Loucy (cell line): ENCODE data around the gene BCAS3.

ENCODE experiments used
- H2AFZ ChIP-seq: fragments of 200-600 bp; sonication (generic); 2 replicates; pipeline ENCODE4 v1.6.0; 2016; ENCODE audit warnings: antibody characterized with exemption, mild to moderate bottlenecking, low read length, moderate library complexity
- H3F3A ChIP-seq: fragments of 200-600 bp; 2 replicates; pipeline ENCODE4 v1.6.0; 2016; ENCODE audit warnings: antibody characterized with exemption, low read depth, mild to moderate bottlenecking
- H3K27me3 ChIP-seq: fragments of 200-600 bp; sonication (generic); 2 replicates; pipeline ENCODE4 v1.6.1; 2014; ENCODE audit warnings: low read length, mild to moderate bottlenecking; ENCODE audit not compliant: insufficient read depth, poor library complexity, severe bottlenecking
- H3K36me3 ChIP-seq: fragments of 200-600 bp; sonication (generic); 2 replicates; pipeline ENCODE4 v1.6.1; 2016; ENCODE audit warnings: low read length; ENCODE audit not compliant: insufficient read depth
- H3K4me1 ChIP-seq: fragments of 200-600 bp; sonication (generic); 2 replicates; pipeline ENCODE4 v1.5.1; 2014; ENCODE audit warnings: low read length, mild to moderate bottlenecking; ENCODE audit not compliant: insufficient read depth, poor library complexity, severe bottlenecking
- H3K4me2 ChIP-seq: fragments of 200-600 bp; sonication (generic); 2 replicates; pipeline ENCODE4 v1.6.0; 2014; ENCODE audit warnings: antibody characterized with exemption, low read length, low read depth, mild to moderate bottlenecking; ENCODE audit not compliant: poor library complexity, severe bottlenecking
- H3K4me3 ChIP-seq: fragments of 200-600 bp; sonication (generic); 2 replicates; pipeline ENCODE4 v1.5.1; 2014; ENCODE audit warnings: low read length, mild to moderate bottlenecking, mixed read lengths; ENCODE audit not compliant: poor library complexity, severe bottlenecking
- H3K79me2 ChIP-seq: fragments of 200-600 bp; sonication (generic); 2 replicates; pipeline ENCODE4 v1.6.1; 2014; ENCODE audit warnings: low read length; ENCODE audit not compliant: insufficient read depth
- H3K9ac ChIP-seq: fragments of 200-600 bp; sonication (generic); 2 replicates; pipeline ENCODE4 v1.6.0; 2014; ENCODE audit warnings: mild to moderate bottlenecking, low read depth, low read length, moderate library complexity; ENCODE audit not compliant: poor library complexity, severe bottlenecking
- H3K9me2 ChIP-seq: fragments of 200-600 bp; sonication (generic); replicated peaks from 2 replicates; pipeline ENCODE4 v1.6.1; 2016; ENCODE audit warnings: low read depth, low read length, mixed read lengths
- H3K9me3 ChIP-seq: fragments of 200-600 bp; sonication (generic); 2 replicates; pipeline ENCODE4 v1.6.1; 2014; ENCODE audit warnings: mild to moderate bottlenecking, antibody characterized with exemption, low read length, low read depth; ENCODE audit not compliant: insufficient read depth
- H4K20me1 ChIP-seq: fragments of 200-600 bp; sonication (generic); 2 replicates; pipeline ENCODE4 v1.6.0; 2014; ENCODE audit warnings: antibody characterized with exemption, low read length, mild to moderate bottlenecking; ENCODE audit not compliant: insufficient read depth, poor library complexity, severe bottlenecking
- CTCF ChIP-seq: fragments of 200-600 bp; sonication (generic); conservative IDR thresholded peaks from 2 replicates; pipeline ENCODE4 v1.5.1; 2014; ENCODE audit warnings: mild to moderate bottlenecking, antibody characterized with exemption, low read length
- EZH2phosphoT487 ChIP-seq: fragments of 200-600 bp; IDR thresholded peaks from 2 replicates; pipeline ENCODE4 v1.6.1; 2018; ENCODE audit warnings: antibody characterized with exemption, mild to moderate bottlenecking, moderate library complexity, borderline replicate concordance

Gene BCAS3

DNA sequence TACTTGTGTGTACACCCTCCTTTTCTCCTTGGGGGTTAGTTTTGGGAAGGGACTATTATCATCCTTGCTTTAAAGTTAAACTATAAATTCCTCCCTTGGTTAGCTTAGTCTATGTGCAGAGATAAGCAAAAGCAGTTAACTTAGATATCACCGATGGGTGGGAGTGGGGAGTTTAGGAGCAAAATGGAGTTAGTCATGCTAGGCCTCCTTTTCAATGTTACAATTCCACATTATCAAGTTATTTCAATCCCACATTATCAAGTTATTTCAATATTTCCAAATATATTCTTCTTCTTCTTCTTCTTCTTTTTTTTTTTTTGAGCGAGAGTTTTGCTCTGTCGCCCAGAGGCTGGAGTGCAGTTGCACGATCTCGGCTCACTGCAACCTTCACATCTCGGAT, 1.7 kb upstream of the BCAS3 start:
- H3K4me1 ChIP-seq, result peaks cover 14% of the 10 kb centered on the region
- H3F3A ChIP-seq, result no peaks in the 10 kb centered on the region
- no peak for TF ChIP-seq EZH2phosphoT487
- no peak for TF ChIP-seq CTCF
- no peak overlapping the region for H3K4me2 ChIP-seq
- H3K9me2 ChIP-seq, result no peaks in the 10 kb centered on the region
- H3K79me2 ChIP-seq, result no peaks in the 10 kb centered on the region
- no peaks in the 10 kb centered on the region for H3K36me3 ChIP-seq
- H3K27me3 ChIP-seq, result no peaks in the 10 kb centered on the region
- H4K20me1 ChIP-seq, result no peaks in the 10 kb centered on the region
- no peak overlapping the region for H3K9ac ChIP-seq
- H3K4me3 ChIP-seq, result no peak overlapping the region
- H3K9me3 ChIP-seq, result no peaks in the 10 kb centered on the region
- no peak overlapping the region for H2AFZ ChIP-seq

DNA sequence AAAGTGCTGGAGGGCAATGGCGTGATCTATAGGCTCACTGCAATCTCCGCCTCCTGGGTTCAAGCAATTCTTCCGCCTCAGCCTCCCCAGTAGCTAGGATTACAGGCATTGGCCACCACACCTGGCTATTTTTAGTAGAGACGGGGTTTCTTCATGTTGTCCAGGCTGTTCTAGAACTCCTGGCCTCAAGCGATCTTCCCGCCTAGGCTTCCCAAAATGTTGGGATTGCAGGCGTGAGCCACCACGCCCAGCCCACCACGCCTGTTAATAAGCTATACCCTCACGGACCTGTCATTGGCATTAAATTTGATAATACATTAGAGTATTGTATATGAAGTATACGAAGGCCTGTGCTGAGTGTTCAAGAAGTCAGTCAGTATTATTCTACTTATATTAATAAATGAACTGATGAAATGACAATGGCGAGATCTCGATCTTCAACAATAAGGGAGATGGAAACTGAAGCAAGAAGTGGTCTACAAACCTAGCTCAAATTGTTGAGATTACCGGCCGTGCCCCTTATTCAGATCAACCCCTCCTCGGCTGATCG, 818 bp upstream of the BCAS3 start:
- Histone ChIP-seq H2AFZ (peak overlapping the region; percentile 96), H3K79me2 (no peaks in the 10 kb centered on the region), H3K4me2 (peak overlapping the region; percentile 90)

DNA sequence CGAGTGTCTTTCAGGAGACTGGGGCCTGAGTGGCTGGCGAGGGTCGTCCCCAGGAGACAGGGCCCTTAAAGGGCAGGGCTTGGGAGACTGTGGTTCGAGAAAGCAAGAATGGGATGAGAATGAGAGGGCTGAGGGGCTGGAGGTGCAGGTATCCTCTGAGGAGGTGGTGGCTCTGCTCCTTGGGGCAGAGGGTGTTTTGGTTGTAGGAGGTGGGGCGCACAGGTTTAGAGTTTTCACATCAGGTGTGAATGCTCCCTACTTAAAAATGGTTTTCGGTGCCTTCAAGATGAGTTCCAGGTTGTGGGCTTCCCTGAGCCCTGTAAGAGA, 430 bp downstream of the BCAS3 start:
- no peaks in the 10 kb centered on the region for H3F3A ChIP-seq
- no peaks in the 10 kb centered on the region for H4K20me1 ChIP-seq
- TF ChIP-seq EZH2phosphoT487, result no peak
- no peak for TF ChIP-seq CTCF

More for the DNA sequence above, 818 bp upstream of the BCAS3 start:
- H3K4me3 ChIP-seq, result peak overlapping the region; percentile 87
- H3K4me1 ChIP-seq, result peaks cover 14% of the 10 kb centered on the region
- TF ChIP-seq CTCF (no peak), EZH2phosphoT487 (no peak)
- no peaks in the 10 kb centered on the region for H4K20me1 ChIP-seq
- H3F3A ChIP-seq, result no peaks in the 10 kb centered on the region
- H3K9ac ChIP-seq, result peak overlapping the region; percentile 77
- H3K9me2 ChIP-seq, result no peaks in the 10 kb centered on the region
- no peaks in the 10 kb centered on the region for H3K27me3 ChIP-seq
- no peaks in the 10 kb centered on the region for H3K9me3 ChIP-seq
- H3K36me3 ChIP-seq, result no peaks in the 10 kb centered on the region

More for the DNA sequence above, 430 bp downstream of the BCAS3 start:
- no peaks in the 10 kb centered on the region for H3K9me3 ChIP-seq
- H3K4me3 ChIP-seq, result peak overlapping the region; percentile 87
- H3K4me1 ChIP-seq, result peaks cover 14% of the 10 kb centered on the region
- no peaks in the 10 kb centered on the region for H3K36me3 ChIP-seq
- peak overlapping the region; percentile 77 for H3K9ac ChIP-seq
- H3K27me3 ChIP-seq, result no peaks in the 10 kb centered on the region
- peak overlapping the region; percentile 96 for H2AFZ ChIP-seq
- H3K4me2 ChIP-seq, result peak overlapping the region; percentile 81
- no peaks in the 10 kb centered on the region for H3K79me2 ChIP-seq
- no peaks in the 10 kb centered on the region for H3K9me2 ChIP-seq
